Retinal pigment epithelial cell (primary cell): ENCODE results near the gene RCOR1.

Experiments used
- DNase-seq: peaks from one replicate; pipeline ENCODE4 v3.0.0-alpha.2; 2010; ENCODE audit warnings: low read depth
- H3K4me3 ChIP-seq: 2 replicates; pipeline ENCODE4 v1.5.1; 2011; ENCODE audit warnings: mild to moderate bottlenecking, low read length, control low read depth, moderate library complexity
- CTCF ChIP-seq: conservative IDR thresholded peaks from 2 replicates; pipeline ENCODE4 v1.5.1; 2011; ENCODE audit warnings: low read depth, low read length, control low read depth, inconsistent platforms

The RCOR1 gene

GRCh38 chr14:102551995-102552705 is 40.3 kb upstream of the RCOR1 start:
- H3K4me3 ChIP-seq, result peak overlapping the region; percentile 11
- DNase-seq, result no peak
- no peak for TF ChIP-seq CTCF

DNA sequence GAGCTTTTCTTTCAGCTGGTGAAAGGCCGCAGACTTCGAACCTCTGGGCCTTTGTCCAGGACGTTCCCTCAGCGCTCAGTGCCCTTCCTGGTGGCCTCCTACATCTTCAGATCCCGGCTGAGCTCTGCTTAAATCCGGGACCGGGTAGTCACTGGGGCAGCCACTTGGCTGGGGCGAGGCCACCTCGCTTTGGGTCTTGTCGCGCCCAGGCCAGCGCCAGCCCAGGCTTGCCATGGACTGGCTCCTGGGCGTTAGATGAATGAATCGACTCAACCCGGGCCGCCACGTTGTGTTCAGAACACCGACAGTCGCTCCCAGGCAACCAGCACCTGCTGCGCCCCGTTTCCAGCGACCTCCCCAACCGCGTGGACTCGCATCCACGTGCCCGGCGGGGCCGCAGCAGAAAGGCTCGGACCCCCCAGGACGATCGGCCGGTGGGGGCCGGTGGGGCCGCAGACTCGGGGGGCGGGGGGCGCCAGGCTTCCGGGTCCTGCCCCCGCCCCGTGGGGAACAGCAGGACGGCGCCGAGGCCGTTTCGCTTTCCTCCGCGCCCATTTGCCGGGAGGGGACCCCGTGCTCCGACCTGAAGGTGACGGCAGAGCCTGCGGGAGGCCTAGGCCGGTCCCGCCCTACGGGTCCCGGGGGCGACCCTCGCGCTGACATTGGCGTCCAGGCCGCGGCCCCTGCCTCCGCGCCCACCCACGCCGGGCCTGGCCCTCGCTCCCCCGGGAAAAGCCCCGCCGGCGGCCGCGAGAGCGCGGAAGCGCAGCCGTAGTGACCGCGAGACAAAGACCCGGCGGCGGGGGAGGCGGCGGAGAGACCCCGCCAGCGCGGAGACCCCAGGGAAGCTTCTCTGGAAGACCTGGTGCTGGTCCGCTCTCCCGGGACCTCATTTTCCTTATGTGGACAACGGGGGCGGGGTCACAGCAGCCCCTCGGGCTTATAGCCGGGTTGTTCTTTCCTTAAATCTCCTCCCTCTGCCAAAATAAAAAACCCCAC is 37.3 kb upstream of the RCOR1 start:
- no peak for DNase-seq
- no peak for TF ChIP-seq CTCF
- peak overlapping the region; percentile 46 for H3K4me3 ChIP-seq

- no peak for TF ChIP-seq CTCF
- H3K4me3 ChIP-seq, result no peak overlapping the region
- no peak for DNase-seq
These were observed 36.3 kb upstream of the RCOR1 start for GRCh38 chr14:102556098-102556677.

- no peak for TF ChIP-seq CTCF
- no peak overlapping the region for H3K4me3 ChIP-seq
- no peak for DNase-seq
These were observed 34.8 kb upstream of the RCOR1 start for GRCh38 chr14:102557434-102558226.

GRCh38 chr14:102558556-102558955 is 33.9 kb upstream of the RCOR1 start:
- no peak for DNase-seq
- no peak for TF ChIP-seq CTCF

DNA sequence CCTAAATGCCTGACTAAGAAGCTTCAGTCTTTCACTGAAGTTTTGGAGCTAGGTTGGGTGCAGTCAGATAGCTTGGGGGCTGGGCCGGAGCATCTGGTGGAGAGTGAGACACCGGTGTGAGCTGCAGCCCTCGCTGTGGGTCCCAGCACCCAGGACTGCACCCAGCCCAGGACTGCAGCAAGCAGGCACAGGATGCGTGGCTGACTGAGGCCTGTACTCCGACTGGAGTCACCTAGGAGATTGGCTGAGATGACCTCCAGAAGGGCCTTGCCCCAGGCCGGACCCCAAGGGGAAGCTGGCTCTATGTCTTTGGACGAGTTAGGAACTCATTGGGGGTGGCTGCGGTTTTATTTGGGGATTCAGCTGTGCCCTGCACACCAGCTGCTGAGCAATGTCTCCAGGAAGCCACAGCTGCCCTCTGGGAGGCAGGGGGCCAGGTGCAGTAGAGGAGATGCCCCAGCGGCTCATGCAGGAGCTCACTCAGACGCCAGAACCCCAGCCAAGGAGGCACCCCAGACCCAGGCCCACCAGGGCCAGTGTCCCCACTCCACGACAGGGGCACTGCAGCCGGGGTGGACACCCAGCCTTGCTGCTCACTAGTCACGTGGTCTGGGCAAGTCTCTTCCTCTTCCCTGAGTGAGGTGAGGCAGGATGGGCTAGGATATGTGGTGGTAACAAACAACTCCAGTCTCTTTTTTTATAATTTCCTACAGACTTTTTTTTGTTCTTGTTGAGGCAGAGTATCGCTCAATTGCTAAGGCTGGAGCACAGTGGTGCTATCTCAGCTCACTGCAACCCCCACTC is 31.8 kb upstream of the RCOR1 start:
- no peak for DNase-seq
- TF ChIP-seq CTCF, result no peak
- no peak overlapping the region for H3K4me3 ChIP-seq

More at GRCh38 chr14:102558556-102558955, 33.9 kb upstream of the RCOR1 start:
- no peak overlapping the region for H3K4me3 ChIP-seq
